Mesendoderm (in vitro differentiated cells): ENCODE results near the gene PTPRU.

Experiments used
- DNase-seq: peaks from one replicate; pipeline ENCODE4 v3.0.0; 2013
- H2AK5ac ChIP-seq: 2 replicates; pipeline ENCODE4 v1.6.1; 2013; ENCODE audit warnings: low read length, inconsistent platforms
- H2BK120ac ChIP-seq: 2 replicates; pipeline ENCODE4 v1.6.1; 2013; ENCODE audit warnings: low read depth, mild to moderate bottlenecking, low read length, moderate library complexity, mixed read lengths
- H2BK15ac ChIP-seq: replicated peaks from 2 replicates; pipeline ENCODE4 v1.6.1; 2013; ENCODE audit warnings: low read depth, mild to moderate bottlenecking, moderate library complexity
- H2BK5ac ChIP-seq: 2 replicates; pipeline ENCODE4 v1.6.1; 2013; ENCODE audit warnings: low read length, inconsistent platforms
- H3K18ac ChIP-seq: 2 replicates; pipeline ENCODE4 v1.6.1; 2013; ENCODE audit warnings: mild to moderate bottlenecking, low read length, mixed read lengths
- H3K23ac ChIP-seq: one replicate; pipeline ENCODE4 v1.6.1; 2013; ENCODE audit warnings: low read length
- H3K27ac ChIP-seq: 2 replicates; pipeline ENCODE4 v1.5.1; 2013; ENCODE audit warnings: low read depth, mild to moderate bottlenecking, inconsistent platforms, low read length, moderate library complexity
- H3K27me3 ChIP-seq: 2 replicates; pipeline ENCODE4 v1.6.1; 2013; ENCODE audit warnings: low read length, control low read depth, mild to moderate bottlenecking, inconsistent platforms; ENCODE audit not compliant: insufficient read depth, poor library complexity
- H3K36me3 ChIP-seq: 2 replicates; pipeline ENCODE4 v1.6.1; 2013; ENCODE audit warnings: low read length, inconsistent platforms; ENCODE audit not compliant: control insufficient read depth, insufficient read depth
- H3K4ac ChIP-seq: one replicate; pipeline ENCODE4 v1.6.1; 2013; ENCODE audit warnings: low read depth, mild to moderate bottlenecking, low read length, moderate library complexity
- H3K4me1 ChIP-seq: 2 replicates; pipeline ENCODE4 v1.6.1; 2013; ENCODE audit warnings: low read depth, low read length, inconsistent platforms; ENCODE audit not compliant: control insufficient read depth
- H3K4me2 ChIP-seq: 2 replicates; pipeline ENCODE4 v1.6.1; 2013; ENCODE audit warnings: low read length
- H3K4me3 ChIP-seq: 2 replicates; pipeline ENCODE4 v1.5.1; 2013; ENCODE audit warnings: mild to moderate bottlenecking, low read length
- H3K56ac ChIP-seq: one replicate; pipeline ENCODE4 v1.6.1; 2013; ENCODE audit warnings: low read length
- H3K79me1 ChIP-seq: 2 replicates; pipeline ENCODE4 v1.6.1; 2013; ENCODE audit warnings: low read length, inconsistent platforms
- H3K79me2 ChIP-seq: 2 replicates; pipeline ENCODE4 v1.6.1; 2013; ENCODE audit warnings: mild to moderate bottlenecking, low read length; ENCODE audit not compliant: control insufficient read depth, insufficient read depth
- H3K9ac ChIP-seq: 2 replicates; pipeline ENCODE4 v1.6.1; 2013; ENCODE audit warnings: low read length, inconsistent platforms
- H4K5ac ChIP-seq: one replicate; pipeline ENCODE4 v1.6.1; 2013; ENCODE audit warnings: low read length
- H4K8ac ChIP-seq: one replicate; pipeline ENCODE4 v1.6.1; 2013; ENCODE audit warnings: low read depth, mild to moderate bottlenecking, control low read depth, low read length, moderate library complexity
- WGBS: extraction: QIAGEN DNeasy Blood & Tissue Kit; methylation state at CpG from one replicate; pipeline ENCODE4 v1.1.7; 2013; ENCODE audit warnings: low lambda C conversion rate, missing lambda C conversion rate; ENCODE audit not compliant: insufficient coverage; ENCODE audit errors: extremely low coverage; 5-methylcytosine and 5-hydroxymethylcytosine counted together

PTPRU gene

DNA sequence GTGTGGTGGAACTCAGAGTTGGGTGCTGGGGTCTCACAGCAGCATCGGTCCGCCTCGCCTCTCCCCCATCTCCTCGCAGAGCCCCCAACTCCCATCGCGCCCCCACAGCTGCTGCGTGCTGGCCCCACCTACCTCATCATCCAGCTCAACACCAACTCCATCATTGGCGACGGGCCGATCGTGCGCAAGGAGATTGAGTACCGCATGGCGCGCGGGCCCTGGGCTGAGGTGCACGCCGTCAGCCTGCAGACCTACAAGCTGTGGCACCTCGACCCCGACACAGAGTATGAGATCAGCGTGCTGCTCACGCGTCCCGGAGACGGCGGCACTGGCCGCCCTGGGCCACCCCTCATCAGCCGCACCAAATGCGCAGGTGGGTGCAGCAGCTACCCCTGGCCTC lies 24.2 kb downstream of the PTPRU start:
- no CpG with 5 or more reads among the region's 29 CpGs for WGBS
- Histone ChIP-seq H3K79me2 (no peaks in the 10 kb centered on the region), H3K23ac (no peak overlapping the region), H2BK5ac (no peak overlapping the region), H3K56ac (peak overlapping the region; percentile 87), H2BK120ac (no peak overlapping the region), H4K8ac (no peak overlapping the region), H3K79me1 (peaks cover 2% of the 10 kb centered on the region), H3K9ac (peak overlapping the region; percentile 73), H3K18ac (peak overlapping the region; percentile 1), H3K4me3 (peak overlapping the region; percentile 6), H2BK15ac (no peak overlapping the region), H3K27me3 (no peaks in the 10 kb centered on the region), H3K36me3 (no peaks in the 10 kb centered on the region), H3K4me2 (peak overlapping the region; percentile 24), H4K5ac (no peak overlapping the region), H3K4ac (peak overlapping the region; percentile 17), H3K27ac (no peak overlapping the region), H2AK5ac (no peak overlapping the region), H3K4me1 (peaks cover 24% of the 10 kb centered on the region)
- DNase-seq: peak; percentile 53

DNA sequence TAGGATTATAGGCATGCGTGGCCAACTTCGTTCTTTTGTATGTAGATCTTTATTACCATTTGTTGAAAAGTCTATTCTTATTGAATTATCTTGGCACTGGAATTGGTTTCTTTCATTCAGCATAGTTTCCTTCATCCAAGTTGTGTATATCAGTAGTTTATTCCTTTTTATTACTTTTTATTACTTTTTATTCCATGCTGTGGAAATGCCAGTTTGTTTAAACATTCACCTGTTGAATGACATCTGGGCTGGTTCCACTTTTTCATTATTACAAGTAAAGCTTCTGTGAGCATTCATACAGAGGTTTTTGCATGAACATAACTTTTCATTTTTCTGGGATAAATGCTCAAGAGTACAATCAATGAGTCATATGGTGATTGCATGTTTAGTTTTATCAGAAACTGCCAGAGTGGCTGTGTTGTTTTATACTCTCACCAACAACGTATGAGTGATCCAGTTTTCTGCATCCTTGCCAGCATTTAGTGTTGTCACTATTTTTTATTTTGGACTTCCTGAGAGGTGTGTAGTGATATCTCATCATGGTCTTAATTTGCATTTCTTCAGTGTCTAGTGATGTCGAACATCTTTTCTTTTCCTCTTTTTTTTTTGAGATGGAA lies 28.6 kb downstream of the PTPRU start:
- Histone ChIP-seq H2BK120ac (no peak overlapping the region), H3K27ac (no peak overlapping the region), H3K23ac (no peak overlapping the region), H2BK15ac (no peak overlapping the region), H3K27me3 (no peaks in the 10 kb centered on the region), H2BK5ac (no peak overlapping the region), H3K4me3 (no peak overlapping the region), H3K4me2 (no peak overlapping the region), H2AK5ac (no peak overlapping the region), H3K79me2 (peaks cover 2% of the 10 kb centered on the region), H3K9ac (no peak overlapping the region), H3K18ac (no peak overlapping the region), H4K5ac (no peak overlapping the region), H3K36me3 (no peaks in the 10 kb centered on the region), H4K8ac (no peak overlapping the region), H3K4ac (no peak overlapping the region), H3K4me1 (no peaks in the 10 kb centered on the region), H3K56ac (no peak overlapping the region), H3K79me1 (peaks cover 4% of the 10 kb centered on the region)
- WGBS: no CpG with 5 or more reads among the region's 4 CpGs
- DNase-seq: no peak

DNA sequence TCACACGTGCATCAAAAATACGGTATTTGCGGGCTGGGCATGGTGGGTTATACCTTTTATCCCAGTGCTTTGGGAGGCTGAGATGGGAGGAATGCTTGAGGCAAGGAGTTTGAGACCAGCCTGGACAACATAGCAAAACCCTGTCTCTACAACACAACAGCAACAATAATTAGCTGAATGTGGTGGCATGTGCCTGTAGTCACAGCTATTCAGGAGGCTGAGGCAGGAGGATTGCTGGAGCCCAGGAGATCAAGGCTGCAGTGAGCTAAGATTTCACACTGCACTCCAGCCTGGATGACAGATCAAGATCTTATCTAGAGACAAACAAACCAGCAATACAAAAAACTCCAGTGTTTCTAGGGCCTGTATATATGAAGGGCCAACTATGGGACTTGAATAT lies 30.6 kb downstream of the PTPRU start:
- Histone ChIP-seq H2BK5ac (no peak overlapping the region), H4K5ac (no peak overlapping the region), H3K36me3 (no peaks in the 10 kb centered on the region), H2BK120ac (no peak overlapping the region), H3K18ac (no peak overlapping the region), H2AK5ac (no peak overlapping the region), H3K79me1 (peaks cover 4% of the 10 kb centered on the region), H3K4me2 (no peak overlapping the region), H3K56ac (no peak overlapping the region), H3K4ac (no peak overlapping the region), H3K4me3 (no peak overlapping the region), H3K23ac (no peak overlapping the region), H2BK15ac (no peak overlapping the region), H3K79me2 (peaks cover 2% of the 10 kb centered on the region), H3K27ac (no peak overlapping the region), H3K9ac (no peak overlapping the region), H4K8ac (no peak overlapping the region), H3K27me3 (no peaks in the 10 kb centered on the region), H3K4me1 (peaks cover 5% of the 10 kb centered on the region)
- no peak for DNase-seq
- WGBS: no CpG with 5 or more reads among the region's 3 CpGs

DNA sequence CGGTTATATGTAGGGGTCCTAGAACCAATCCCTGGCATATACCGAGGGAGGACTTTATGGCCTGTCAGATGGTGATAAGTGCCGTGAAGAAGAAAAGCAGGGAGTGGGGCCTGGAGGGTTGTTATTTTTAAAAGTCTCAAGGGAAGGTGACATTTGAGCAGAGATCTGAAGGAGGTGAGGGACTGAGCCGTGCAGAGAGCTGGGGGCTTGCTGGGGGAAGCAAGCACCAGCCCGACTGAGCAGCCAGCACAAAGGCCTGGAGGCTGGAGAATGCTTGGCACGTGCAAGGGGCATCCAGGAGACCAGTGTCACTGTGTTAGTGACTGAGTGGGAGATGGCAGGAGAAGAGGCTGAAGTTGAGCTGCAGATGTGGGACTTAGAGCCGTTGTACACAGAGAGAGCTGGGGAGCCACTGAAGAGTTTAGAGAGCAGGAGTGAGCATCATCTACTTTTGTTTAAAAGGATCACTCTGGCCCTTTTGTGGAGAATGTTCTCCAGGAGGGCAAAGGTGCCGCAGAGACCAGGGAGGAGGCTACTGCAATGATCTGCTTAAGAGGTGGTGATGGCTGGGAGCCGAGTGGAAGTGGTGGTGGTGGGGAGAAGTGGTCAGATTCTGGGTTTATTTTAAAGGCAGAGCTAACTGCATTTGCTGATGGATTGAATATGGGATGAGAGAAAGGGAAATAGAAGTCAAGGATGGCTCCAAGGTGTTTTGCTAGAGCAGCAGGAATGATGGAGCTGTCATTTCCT lies 31.2 kb downstream of the PTPRU start:
- no peak overlapping the region for H3K18ac ChIP-seq
- no peaks in the 10 kb centered on the region for H3K27me3 ChIP-seq

DNA sequence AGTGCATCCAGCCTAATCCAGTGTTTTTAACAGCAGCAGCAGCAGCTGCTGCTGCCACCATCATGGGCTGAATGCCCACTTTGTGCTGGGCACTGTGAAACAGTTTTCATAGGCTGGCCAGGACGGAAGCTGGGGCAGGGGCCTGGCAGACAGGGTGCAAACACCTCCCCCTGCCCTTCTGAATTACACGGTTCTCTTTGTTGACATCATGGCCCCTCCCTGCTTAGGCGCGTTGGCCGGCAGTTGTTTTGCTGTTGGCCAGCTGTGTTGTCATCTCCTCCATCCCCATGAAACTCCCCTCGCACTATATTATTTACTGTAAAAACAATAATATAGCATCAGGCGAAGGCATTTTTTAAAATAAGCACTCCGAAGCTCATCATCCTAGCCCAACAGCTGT lies 33.1 kb downstream of the PTPRU start:
- Histone ChIP-seq H2BK120ac (no peak overlapping the region), H3K9ac (no peak overlapping the region), H2AK5ac (no peak overlapping the region), H3K79me2 (peaks cover 2% of the 10 kb centered on the region), H3K4me3 (no peak overlapping the region), H2BK5ac (no peak overlapping the region), H3K36me3 (no peaks in the 10 kb centered on the region), H3K23ac (no peak overlapping the region), H4K8ac (no peak overlapping the region), H3K27me3 (no peaks in the 10 kb centered on the region), H3K79me1 (peaks cover 6% of the 10 kb centered on the region), H3K27ac (no peak overlapping the region), H3K56ac (no peak overlapping the region), H2BK15ac (no peak overlapping the region), H3K4me2 (no peak overlapping the region), H3K4ac (no peak overlapping the region), H4K5ac (no peak overlapping the region), H3K18ac (no peak overlapping the region), H3K4me1 (peaks cover 8% of the 10 kb centered on the region)
- WGBS: no CpG with 5 or more reads among the region's 8 CpGs
- no peak for DNase-seq

More for the DNA sequence above, 31.2 kb downstream of the PTPRU start:
- Histone ChIP-seq H3K56ac (no peak overlapping the region), H3K23ac (no peak overlapping the region), H2BK5ac (no peak overlapping the region), H3K79me1 (peaks cover 4% of the 10 kb centered on the region), H3K4me3 (no peak overlapping the region), H4K8ac (no peak overlapping the region), H3K4me1 (peaks cover 8% of the 10 kb centered on the region), H3K9ac (no peak overlapping the region), H3K4me2 (no peak overlapping the region), H4K5ac (no peak overlapping the region), H2AK5ac (no peak overlapping the region), H2BK120ac (no peak overlapping the region), H3K27ac (no peak overlapping the region), H3K36me3 (no peaks in the 10 kb centered on the region), H2BK15ac (no peak overlapping the region), H3K4ac (no peak overlapping the region), H3K79me2 (peaks cover 2% of the 10 kb centered on the region)
- WGBS: no CpG with 5 or more reads among the region's 9 CpGs
- DNase-seq: no peak
